ENCODE measurements around the gene CCDC89. TPM values are rescaled to one million over a fixed set of nuclear protein-coding genes. Genes with fewer than 3 reads are reported as not detected.

Gene CCDC89
- polyA plus RNA-seq, 4 donors, result 0.52 to 0.55 TPM; not detected in 2

- peaks cover 0 to 5% (median 0%) of the 10 kb centered on the region in 3 donors for H3K36me3 ChIP-seq (ENCODE audit: control insufficient read depth in 3 of 3, insufficient read depth in 2 of 3, low read depth in 1 of 3, low read length in 3 of 3)
- peak; percentile 27 to 41 for DNase-seq
- H3K27me3 ChIP-seq (ENCODE audit: control insufficient read depth in 3 of 3, insufficient read depth in 3 of 3, low read length in 3 of 3), result no peaks in the 10 kb centered on the region
- H3K4me3 ChIP-seq (ENCODE audit: low read depth in 1 of 3, low read length in 3 of 3), result no peak overlapping the region
- H3K27ac ChIP-seq (ENCODE audit: low read depth in 1 of 3, low read length in 2 of 3), result peak overlapping the region; percentile 32 to 52 (median 37)
- WGBS, 3 donors, result 11 to 51% (median 23%) methylated on average over 2 of the region's 2 CpGs
- no peaks in the 10 kb centered on the region for H3K9me3 ChIP-seq (ENCODE audit: control insufficient read depth in 2 of 2, insufficient read depth in 1 of 2, low read depth in 1 of 2, low read length in 1 of 2)
- FAIRE-seq, result no peak
- H3K4me1 ChIP-seq (ENCODE audit: control insufficient read depth in 3 of 3, insufficient read depth in 2 of 3, low read depth in 1 of 3, low read length in 2 of 3), result peaks cover 0 to 11% (median 4%) of the 10 kb centered on the region in 3 donors
Observed at GRCh38 chr11:85699957-85700741, 14.2 kb upstream of the CCDC89 start.

- peaks cover 0 to 11% (median 4%) of the 10 kb centered on the region in 3 donors for H3K4me1 ChIP-seq (ENCODE audit: control insufficient read depth in 3 of 3, insufficient read depth in 2 of 3, low read depth in 1 of 3, low read length in 2 of 3)
Observed at GRCh38 chr11:85698195-85698594, 12.2 kb upstream of the CCDC89 start.

GRCh38 chr11:85697747-85698146 is 11.8 kb upstream of the CCDC89 start:
- FAIRE-seq (no peak), DNase-seq (no peak)
- Histone ChIP-seq H3K4me1 (ENCODE audit: control insufficient read depth in 3 of 3, insufficient read depth in 2 of 3, low read depth in 1 of 3, low read length in 2 of 3) (peaks cover 0 to 11% (median 4%) of the 10 kb centered on the region in 3 donors), H3K36me3 (ENCODE audit: control insufficient read depth in 3 of 3, insufficient read depth in 2 of 3, low read depth in 1 of 3, low read length in 3 of 3) (peaks cover 0 to 5% (median 2%) of the 10 kb centered on the region in 3 donors), H3K27ac (ENCODE audit: low read depth in 1 of 3, low read length in 2 of 3) (no peak overlapping the region), H3K27me3 (ENCODE audit: control insufficient read depth in 3 of 3, insufficient read depth in 3 of 3, low read length in 3 of 3) (no peaks in the 10 kb centered on the region), H3K9me3 (ENCODE audit: control insufficient read depth in 2 of 2, insufficient read depth in 1 of 2, low read depth in 1 of 2, low read length in 1 of 2) (no peaks in the 10 kb centered on the region), H3K4me3 (ENCODE audit: low read depth in 1 of 3, low read length in 3 of 3) (no peak overlapping the region)
- WGBS, 3 donors, result 86 to 97% (median 96%) methylated on average over 2 of the region's 2 CpGs

More at GRCh38 chr11:85698195-85698594, 12.2 kb upstream of the CCDC89 start:
- peaks cover 0 to 5% (median 2%) of the 10 kb centered on the region in 3 donors for H3K36me3 ChIP-seq (ENCODE audit: control insufficient read depth in 3 of 3, insufficient read depth in 2 of 3, low read depth in 1 of 3, low read length in 3 of 3)
- no peak overlapping the region for H3K27ac ChIP-seq (ENCODE audit: low read depth in 1 of 3, low read length in 2 of 3)
- FAIRE-seq (no peak), DNase-seq (no peak)
- 81 to 91% (median 90%) methylated on average over 1 of the region's 1 CpG for WGBS, 3 donors
- H3K9me3 ChIP-seq (ENCODE audit: control insufficient read depth in 2 of 2, insufficient read depth in 1 of 2, low read depth in 1 of 2, low read length in 1 of 2), result no peaks in the 10 kb centered on the region
- no peak overlapping the region for H3K4me3 ChIP-seq (ENCODE audit: low read depth in 1 of 3, low read length in 3 of 3)
- H3K27me3 ChIP-seq (ENCODE audit: control insufficient read depth in 3 of 3, insufficient read depth in 3 of 3, low read length in 3 of 3), result no peaks in the 10 kb centered on the region

- DNase-seq, result no peak
- Histone ChIP-seq H3K36me3 (ENCODE audit: control insufficient read depth in 3 of 3, insufficient read depth in 2 of 3, low read depth in 1 of 3, low read length in 3 of 3) (peaks cover 0 to 5% (median 2%) of the 10 kb centered on the region in 3 donors), H3K27ac (ENCODE audit: low read depth in 1 of 3, low read length in 2 of 3) (no peak overlapping the region), H3K4me3 (ENCODE audit: low read depth in 1 of 3, low read length in 3 of 3) (no peak overlapping the region), H3K4me1 (ENCODE audit: control insufficient read depth in 3 of 3, insufficient read depth in 2 of 3, low read depth in 1 of 3, low read length in 2 of 3) (peaks cover 0 to 10% (median 3%) of the 10 kb centered on the region in 3 donors), H3K27me3 (ENCODE audit: control insufficient read depth in 3 of 3, insufficient read depth in 3 of 3, low read length in 3 of 3) (no peaks in the 10 kb centered on the region), H3K9me3 (ENCODE audit: control insufficient read depth in 2 of 2, insufficient read depth in 1 of 2, low read depth in 1 of 2, low read length in 1 of 2) (no peaks in the 10 kb centered on the region)
- no peak for FAIRE-seq
Observed at GRCh38 chr11:85695546-85695945, 9.6 kb upstream of the CCDC89 start.

GRCh38 chr11:85694385-85694980 is 8.5 kb upstream of the CCDC89 start:
- Histone ChIP-seq H3K27me3 (ENCODE audit: control insufficient read depth in 3 of 3, insufficient read depth in 3 of 3, low read length in 3 of 3) (no peaks in the 10 kb centered on the region), H3K9me3 (ENCODE audit: control insufficient read depth in 2 of 2, insufficient read depth in 1 of 2, low read depth in 1 of 2, low read length in 1 of 2) (no peaks in the 10 kb centered on the region), H3K4me3 (ENCODE audit: low read depth in 1 of 3, low read length in 3 of 3) (no peak overlapping the region), H3K36me3 (ENCODE audit: control insufficient read depth in 3 of 3, insufficient read depth in 2 of 3, low read depth in 1 of 3, low read length in 3 of 3) (peaks cover 0 to 5% (median 2%) of the 10 kb centered on the region in 3 donors), H3K27ac (ENCODE audit: low read depth in 1 of 3, low read length in 2 of 3) (no peak overlapping the region), H3K4me1 (ENCODE audit: control insufficient read depth in 3 of 3, insufficient read depth in 2 of 3, low read depth in 1 of 3, low read length in 2 of 3) (peaks cover 0 to 2% (median 0%) of the 10 kb centered on the region in 3 donors)
- 96 to 100% (median 98%) methylated on average over 1 of the region's 1 CpG for WGBS, 3 donors
- DNase-seq (peak; percentile 45 to 46), FAIRE-seq (peak; percentile 67)

GRCh38 chr11:85685125-85685819 is 723 bp downstream of the CCDC89 start:
- WGBS, 3 donors, result 63 to 65% (median 63%) methylated on average over 15 of the region's 15 CpGs
- no peaks in the 10 kb centered on the region for H3K9me3 ChIP-seq (ENCODE audit: control insufficient read depth in 2 of 2, insufficient read depth in 1 of 2, low read depth in 1 of 2, low read length in 1 of 2)
- no peaks in the 10 kb centered on the region for H3K27me3 ChIP-seq (ENCODE audit: control insufficient read depth in 3 of 3, insufficient read depth in 3 of 3, low read length in 3 of 3)
- peak overlapping the region in 2 of 3 donors; percentile 36 to 64 for H3K27ac ChIP-seq (ENCODE audit: low read depth in 1 of 3, low read length in 2 of 3)
- peaks cover 0 to 4% (median 0%) of the 10 kb centered on the region in 3 donors for H3K4me1 ChIP-seq (ENCODE audit: control insufficient read depth in 3 of 3, insufficient read depth in 2 of 3, low read depth in 1 of 3, low read length in 2 of 3)
- no peak for FAIRE-seq
- peak overlapping the region in 1 of 3 donors; percentile 27 for H3K4me3 ChIP-seq (ENCODE audit: low read depth in 1 of 3, low read length in 3 of 3)
- peak; percentile 11 to 47 for DNase-seq
- no peaks in the 10 kb centered on the region for H3K36me3 ChIP-seq (ENCODE audit: control insufficient read depth in 3 of 3, insufficient read depth in 2 of 3, low read depth in 1 of 3, low read length in 3 of 3)

- H3K27me3 ChIP-seq (ENCODE audit: control insufficient read depth in 3 of 3, insufficient read depth in 3 of 3, low read length in 3 of 3), result no peaks in the 10 kb centered on the region
- H3K27ac ChIP-seq (ENCODE audit: low read depth in 1 of 3, low read length in 2 of 3), result no peak overlapping the region
- no peaks in the 10 kb centered on the region for H3K9me3 ChIP-seq (ENCODE audit: control insufficient read depth in 2 of 2, insufficient read depth in 1 of 2, low read depth in 1 of 2, low read length in 1 of 2)
- 19 to 35% (median 24%) methylated on average over 43 of the region's 43 CpGs for WGBS, 3 donors
- DNase-seq (peak in 1 of 2 donors; percentile 69), FAIRE-seq (no peak)
- H3K4me3 ChIP-seq (ENCODE audit: low read depth in 1 of 3, low read length in 3 of 3), result peak overlapping the region; percentile 33 to 81 (median 50)
- H3K4me1 ChIP-seq (ENCODE audit: control insufficient read depth in 3 of 3, insufficient read depth in 2 of 3, low read depth in 1 of 3, low read length in 2 of 3), result peaks cover 0 to 4% (median 0%) of the 10 kb centered on the region in 3 donors
- H3K36me3 ChIP-seq (ENCODE audit: control insufficient read depth in 3 of 3, insufficient read depth in 2 of 3, low read depth in 1 of 3, low read length in 3 of 3), result no peaks in the 10 kb centered on the region
Observed at GRCh38 chr11:85682330-85683305, 3.4 kb downstream of the CCDC89 start.
